Activated CD4-positive, CD25-positive, alpha-beta regulatory T cell treated with anti-CD3 and anti-CD28 coated beads, Interleukin-2, amount 50 U/mL, for 24 hours (primary cell): ENCODE measurements around the gene VSTM2B.

Experiments
- ATAC-seq, 2 donors: fragments of 150-1000 bp; cut with Tn5 transposase; one replicate each; pipeline ENCODE4 v1.10.0; 2021; ENCODE audit warnings: mild to moderate bottlenecking in 1 of 2, moderate library complexity in 1 of 2

VSTM2B gene

DNA sequence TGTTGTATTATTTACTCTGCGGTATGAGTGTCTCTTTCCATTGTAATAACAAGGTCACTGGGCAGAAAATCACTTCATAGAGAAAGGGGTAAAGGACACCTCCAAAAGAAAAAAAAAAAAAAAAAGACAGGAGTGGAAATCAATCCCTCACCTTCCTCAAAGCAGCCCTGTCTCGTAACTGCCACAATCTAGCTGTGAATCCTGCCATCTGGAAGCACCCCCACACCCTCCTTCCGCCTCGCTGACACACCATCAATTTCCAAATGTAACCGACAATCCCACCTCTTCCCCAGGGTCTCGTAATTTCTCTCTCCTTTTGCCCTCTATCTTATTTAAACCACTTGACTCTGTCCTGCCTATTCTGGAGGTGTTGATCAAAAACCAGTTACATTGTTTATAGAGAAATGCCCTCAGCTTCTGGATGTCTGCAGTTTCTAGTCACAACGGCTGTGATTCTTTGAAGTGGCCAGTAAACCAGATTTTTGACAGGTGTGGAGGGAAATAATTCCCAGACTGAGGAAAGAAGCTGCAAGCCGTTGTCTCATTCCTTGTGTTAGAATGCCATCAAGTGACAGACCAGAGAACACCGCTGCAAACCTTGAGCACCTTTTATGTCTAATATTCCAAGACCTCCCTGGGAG, 71.2 kb downstream of the VSTM2B start:
- no peak for ATAC-seq

DNA sequence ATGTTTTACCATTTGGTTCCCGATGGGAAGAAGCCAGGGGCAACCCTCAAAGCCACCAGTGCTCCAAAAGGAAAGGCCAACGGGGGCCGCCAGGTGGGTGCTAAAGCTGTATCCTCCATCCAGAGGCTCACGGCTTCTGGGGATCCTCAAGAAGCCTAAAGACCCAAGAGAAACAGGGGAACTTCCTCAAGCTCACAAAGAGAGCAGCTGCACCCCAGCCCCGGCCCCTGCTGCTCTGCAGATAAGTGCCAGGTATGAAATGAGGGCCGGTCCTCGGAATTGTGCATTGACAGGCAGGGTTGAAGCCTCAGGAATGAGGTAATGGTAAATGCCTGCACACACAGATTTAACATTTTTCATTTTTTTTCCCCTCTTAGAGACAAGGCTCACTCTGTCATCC, 72.2 kb downstream of the VSTM2B start:
- ATAC-seq, result no peak

- no peak for ATAC-seq
These were observed 72.7 kb downstream of the VSTM2B start for GRCh38 chr19:29598496-29598895.

DNA sequence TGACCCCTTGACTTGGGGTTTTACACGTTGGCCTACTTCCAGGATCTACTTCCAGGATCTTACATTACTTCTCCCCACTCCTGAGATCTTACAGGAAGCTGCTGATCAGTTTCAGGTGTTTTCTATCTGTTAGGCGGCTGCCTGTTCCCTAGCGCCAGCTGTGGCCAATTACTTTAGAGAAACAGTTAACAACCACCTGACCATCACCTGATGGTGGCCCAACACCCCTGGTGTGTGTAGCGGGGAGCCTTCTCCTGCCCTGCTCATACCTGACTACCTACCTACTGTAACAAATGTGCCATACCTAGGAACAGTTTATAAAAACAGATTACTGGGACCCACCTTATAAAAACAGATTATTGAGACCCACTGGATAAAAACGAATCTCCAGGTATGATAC, 77.5 kb downstream of the VSTM2B start:
- no peak for ATAC-seq

DNA sequence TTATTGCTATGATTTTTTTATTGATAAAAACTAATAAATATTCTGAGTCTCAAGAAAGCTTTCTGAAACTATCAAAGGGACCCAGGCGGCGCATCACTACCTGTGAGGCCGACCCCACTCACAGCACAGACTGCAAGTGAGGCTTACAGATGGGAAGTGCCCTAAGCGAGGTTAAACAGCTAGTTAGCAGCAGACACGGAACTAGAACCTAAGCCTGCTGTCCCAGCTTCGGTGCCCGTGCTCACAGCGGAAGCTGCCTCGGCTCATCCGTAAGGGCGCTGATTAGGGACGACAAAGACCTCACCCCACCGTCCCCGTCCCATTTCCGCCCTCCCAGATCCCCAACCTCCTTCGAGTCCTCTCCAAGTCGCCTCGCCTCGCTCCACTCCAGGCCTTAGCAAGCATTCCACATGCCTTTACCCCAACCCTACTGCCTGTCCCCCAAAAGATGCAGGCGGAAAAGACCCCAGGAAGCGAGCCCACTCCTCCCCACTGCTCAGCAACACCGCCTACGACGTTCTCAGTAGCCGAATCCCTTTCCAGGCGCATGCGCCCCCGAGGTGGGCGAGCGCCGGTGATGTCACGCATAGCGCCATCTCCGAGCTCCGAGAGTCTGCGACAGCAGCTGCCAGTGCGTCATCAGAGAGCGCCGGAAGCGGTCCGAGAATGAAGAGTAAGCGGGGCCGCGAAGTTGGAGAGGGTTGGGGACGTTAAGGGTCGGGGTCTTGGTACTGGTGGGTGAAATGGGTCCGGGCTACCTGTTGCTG, 80.0 kb downstream of the VSTM2B start, which contains the start of gene POP4:
Gene POP4 (plus strand): TSS at position 631 of the 767 bp plus-strand sequence. CDS start 36 bp downstream, at position 667.
- ATAC-seq, result peak; percentile 72 to 79

- ATAC-seq, result peak; percentile 30 to 31
These were observed 80.6 kb downstream of the VSTM2B start for GRCh38 chr19:29606420-29606747.

GRCh38 chr19:29609636-29610035, 83.8 kb downstream of the VSTM2B start:
- no peak for ATAC-seq

GRCh38 chr19:29610213-29610573, 84.4 kb downstream of the VSTM2B start:
- no peak for ATAC-seq

GRCh38 chr19:29610574-29611271, 84.9 kb downstream of the VSTM2B start:
- ATAC-seq, result peak; percentile 82

DNA sequence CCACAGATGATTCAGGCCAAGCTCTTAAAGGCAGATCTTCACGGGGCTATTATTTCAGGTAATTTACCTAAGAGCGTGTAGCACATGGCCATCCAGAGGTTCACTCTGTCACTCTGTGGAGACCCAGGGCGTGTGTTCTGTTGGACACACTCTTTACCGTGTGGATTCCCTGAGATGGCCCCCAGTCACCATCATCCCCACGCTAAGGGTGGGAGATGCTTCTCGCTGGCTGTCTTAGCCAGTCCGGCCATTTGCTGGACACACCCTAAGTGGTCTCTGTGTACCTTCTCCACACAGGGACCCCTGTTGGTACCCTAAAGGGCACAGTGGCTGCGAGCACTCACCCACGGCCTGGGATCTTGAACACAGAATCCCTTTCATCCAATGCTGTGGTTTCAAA, 86.3 kb downstream of the VSTM2B start:
- ATAC-seq, result no peak

DNA sequence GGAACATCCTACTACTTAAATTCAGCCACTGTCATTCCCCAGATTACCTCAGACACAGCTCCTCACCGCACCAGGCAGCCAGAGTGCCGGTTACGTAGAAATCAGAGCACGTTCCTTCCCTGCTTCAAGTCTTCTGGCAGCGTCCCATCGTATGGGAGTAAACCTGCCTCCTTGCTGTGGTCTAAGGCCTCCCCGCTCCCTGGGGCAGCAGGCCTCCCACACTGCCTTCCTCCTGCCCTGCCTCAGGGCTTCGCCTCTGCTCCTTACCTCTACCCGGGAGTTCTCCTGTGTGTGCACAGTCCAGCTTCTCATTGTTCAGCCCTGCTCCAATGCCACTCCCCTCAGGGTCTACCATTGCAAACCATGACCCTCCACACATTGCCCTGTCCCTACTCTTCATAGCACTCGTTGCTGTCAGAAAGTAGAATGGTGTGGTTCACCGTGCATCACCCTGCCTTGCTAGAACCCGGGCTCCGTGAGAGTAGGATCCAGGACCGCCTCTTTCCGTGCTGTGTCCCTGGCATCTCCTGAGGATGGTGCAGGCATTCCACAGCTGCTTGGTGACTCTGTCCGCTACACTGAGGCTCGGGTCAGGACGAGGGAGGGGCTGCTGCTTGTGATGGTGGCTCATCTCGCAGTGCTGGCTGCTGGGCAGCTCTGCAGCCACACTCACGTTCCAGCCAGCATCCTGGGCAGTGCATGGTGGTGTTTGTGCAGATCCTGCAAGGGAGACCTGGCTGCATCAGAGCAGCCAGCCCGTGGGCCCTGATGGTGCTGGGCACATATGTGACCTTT, 87.2 kb downstream of the VSTM2B start:
- ATAC-seq, result no peak

DNA sequence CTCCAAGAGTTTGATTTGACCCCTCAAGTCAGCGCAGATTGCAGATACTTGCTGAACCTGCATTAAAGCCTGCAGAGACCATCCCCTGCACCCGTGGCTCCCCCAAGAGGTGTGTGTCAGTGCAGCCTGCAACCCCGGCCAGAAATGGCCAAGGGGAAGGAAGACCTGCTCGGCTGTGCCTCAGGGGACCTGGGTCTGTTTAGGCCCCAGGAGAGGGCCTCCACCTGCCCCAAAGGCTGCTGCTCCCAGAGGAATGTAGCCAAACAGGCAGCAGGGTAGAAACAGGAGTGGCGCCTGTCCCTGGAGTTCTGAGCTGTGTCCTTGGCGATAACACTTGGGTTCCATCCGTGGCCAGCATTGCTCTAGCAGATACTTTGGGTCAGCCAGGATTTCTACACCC, 88.3 kb downstream of the VSTM2B start:
- ATAC-seq, result no peak
